ENCODE results near the gene EFHD2. TPM values are rescaled to one million over a fixed set of nuclear protein-coding genes. Genes with fewer than 3 reads are reported as not detected.

The EFHD2 gene
- total and polyA plus RNA-seq, 2 of the 8 experiments (the other 6 are each of a cell fraction or from before 2014, with no cell fraction given) = 24.4 to 25.1 TPM

DNA sequence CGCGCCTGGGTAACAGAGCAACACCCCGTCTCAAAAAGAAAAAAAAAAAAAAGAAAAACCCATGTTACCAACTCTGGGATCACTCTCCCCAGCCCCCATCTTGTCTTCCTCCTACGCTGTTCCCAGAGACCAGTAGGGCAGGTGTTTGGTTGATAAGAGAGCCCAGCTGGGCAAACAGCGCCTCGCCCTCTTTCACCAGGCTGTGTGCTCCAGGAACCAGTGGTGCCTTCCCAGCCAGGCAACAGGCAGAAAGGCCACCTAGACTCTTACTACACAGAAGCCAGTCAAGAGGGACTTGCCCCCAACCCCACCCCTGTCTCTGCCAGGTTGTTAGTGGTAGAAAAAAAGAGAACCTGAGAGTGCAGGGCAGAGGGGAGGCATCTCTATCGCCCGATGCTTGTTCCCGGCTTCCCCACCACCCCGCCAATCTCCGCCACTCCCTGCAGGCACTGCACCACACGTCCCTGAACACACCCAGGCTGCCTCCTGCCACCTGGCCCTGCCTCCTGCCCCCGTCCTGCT lies 14.5 kb downstream of the EFHD2 start:
- CTCF ChIA-PET (ENCODE audit: partially characterized antibody) = interaction anchor here (1.0 to 16.9 kb wide), 5 partner anchors 23 to 120 kb away, joined by 3 to 170 read pairs (median 3); no protein-coding TSS in a partner anchor
- H3K9me3 ChIP-seq (ENCODE audit: insufficient read depth in 2 of 2, low read depth in 1 of 2, low read length in 1 of 2) = no peaks in the 10 kb centered on the region
- TF ChIP-seq JUN (IDR thresholded peaks at IDR 0.05; ENCODE audit: low read depth, low read length) (no peak), RNF2 (IDR thresholded peaks at IDR 0.05; ENCODE audit: borderline replicate concordance, low read depth, low read length, missing control alignments, poor library complexity, severe bottlenecking) (no peak), SP1 (IDR thresholded peaks at IDR 0.05; ENCODE audit: low read depth, low read length) (no peak), BRCA1 (IDR thresholded peaks at IDR 0.05; ENCODE audit: low read depth, low read length) (no peak), CTBP2 (IDR thresholded peaks at IDR 0.05; ENCODE audit: borderline replicate concordance, insufficient read depth, insufficient read length, low read length) (no peak), POU5F1 (IDR thresholded peaks at IDR 0.05; ENCODE audit: low read depth, low read length) (no peak), TAF7 (optimal IDR thresholded peaks at IDR 0.05; ENCODE audit: borderline replicate concordance, low read depth, low read length) (no peak), TCF12 (IDR thresholded peaks at IDR 0.05; ENCODE audit: low read depth, low read length) (no peak), POLR2A (IDR thresholded peaks at IDR 0.05; ENCODE audit: control extremely low read depth in 1 of 2, low read depth in 2 of 2, low read length in 2 of 2) (no peak), CBX5 (IDR thresholded peaks at IDR 0.05; ENCODE audit: low read depth, low read length) (no peak), POLR2AphosphoS5 (IDR thresholded peaks at IDR 0.05; ENCODE audit: low read depth, low read length) (no peak), CHD2 (IDR thresholded peaks at IDR 0.05; ENCODE audit: low read length) (no peak), MAFK (IDR thresholded peaks at IDR 0.05; ENCODE audit: low read depth, low read length) (no peak)
- TF ChIP-seq, protein P1, sequence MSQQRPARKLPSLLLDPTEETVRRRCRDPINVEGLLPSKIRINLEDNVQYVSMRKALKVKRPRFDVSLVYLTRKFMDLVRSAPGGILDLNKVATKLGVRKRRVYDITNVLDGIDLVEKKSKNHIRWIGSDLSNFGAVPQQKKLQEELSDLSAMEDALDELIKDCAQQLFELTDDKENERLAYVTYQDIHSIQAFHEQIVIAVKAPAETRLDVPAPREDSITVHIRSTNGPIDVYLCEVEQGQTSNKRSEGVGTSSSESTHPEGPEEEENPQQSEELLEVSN (IDR thresholded peaks at IDR 0.05) = no peak

More for the DNA sequence above, 14.5 kb downstream of the EFHD2 start:
- Histone ChIP-seq H4K5ac (ENCODE audit: insufficient read length, low read depth, low read length) (no peak overlapping the region), H3K4me1 (replicated peaks in 1 of 4; ENCODE audit: control insufficient read depth in 3 of 4, insufficient read depth in 4 of 4, low read length in 3 of 4) (peaks cover 0 to 7% (median 3%) of the 10 kb centered on the region in 4 experiments; a peak in 3 of 7 replicates), H2BK5ac (ENCODE audit: low read depth, low read length) (no peak overlapping the region), H3K79me1 (ENCODE audit: low read depth, low read length) (no peaks in the 10 kb centered on the region), H3K18ac (ENCODE audit: extremely low read depth, low read length) (no peak overlapping the region), H2BK20ac (ENCODE audit: low read length) (no peak overlapping the region), H3K36me3 (ENCODE audit: control insufficient read depth in 2 of 4, insufficient read depth in 4 of 4, low read length in 3 of 4) (no peaks in the 10 kb centered on the region; a peak in 2 of 8 replicates), H3K4me2 (ENCODE audit: insufficient read depth in 1 of 2, low read depth in 2 of 2, low read length in 2 of 2) (no peak overlapping the region), H3K23me2 (ENCODE audit: low read depth, low read length) (no peaks in the 10 kb centered on the region), H3K79me2 (ENCODE audit: control insufficient read depth in 1 of 2, insufficient read depth in 2 of 2, low read length in 2 of 2) (no peaks in the 10 kb centered on the region), H3K56ac (replicated peaks; ENCODE audit: insufficient read length, low read depth, low read length) (no peak overlapping the region), H2BK15ac (ENCODE audit: low read length) (no peak overlapping the region), H3K27me3 (replicated peaks in 1 of 4; ENCODE audit: control insufficient read depth in 3 of 4, extremely low read depth in 1 of 4, insufficient read depth in 3 of 4, low read length in 3 of 4) (no peaks in the 10 kb centered on the region), H2AK5ac (ENCODE audit: low read depth, low read length) (no peak overlapping the region), H4K91ac (replicated peaks; ENCODE audit: insufficient read length, low read length) (no peak overlapping the region), H2BK120ac (replicated peaks; ENCODE audit: low read depth, low read length) (no peak overlapping the region), H4K8ac (ENCODE audit: extremely low read depth, insufficient read depth, low read length) (no peak overlapping the region), H3K4me3 (ENCODE audit: extremely low read depth in 1 of 4, insufficient read depth in 2 of 4, low read depth in 3 of 4, low read length in 4 of 4) (no peak overlapping the region), H3K27ac (ENCODE audit: low read depth, low read length) (no peak overlapping the region), H3K23ac (ENCODE audit: insufficient read length) (no peak overlapping the region), H3K4ac (replicated peaks; ENCODE audit: insufficient read length, low read depth, low read length) (no peak overlapping the region), H3K14ac (ENCODE audit: insufficient read length) (no peak overlapping the region), H4K20me1 (replicated peaks in 1 of 2; ENCODE audit: control insufficient read depth in 1 of 2, insufficient read depth in 2 of 2, low read length in 2 of 2) (peaks cover 3 to 5% of the 10 kb centered on the region in 2 experiments), H2AFZ (ENCODE audit: low read length) (no peak overlapping the region), H2BK12ac (ENCODE audit: low read depth, low read length) (no peak overlapping the region), H3K9ac (replicated peaks in 1 of 4; ENCODE audit: extremely low read depth in 1 of 4, low read depth in 3 of 4, low read length in 3 of 4) (no peak overlapping the region)
- POLR2A ChIA-PET (ENCODE audit: partially characterized antibody) = interaction anchor here (0.7 to 1.9 kb wide), 2 partner anchors 12 to 41 kb away, joined by 3 to 5 read pairs; no protein-coding TSS in a partner anchor
- 86% methylated on average over 10 of the region's 13 CpGs; no CpG with 5 or more reads in 1 of the 2 experiments for WGBS, 2 experiments (ENCODE audit: extremely low coverage in 1 of 2, insufficient coverage in 1 of 2, insufficient read length in 1 of 2, insufficient replicate concordance in 2 of 2, low coverage in 1 of 2, low lambda C conversion rate in 2 of 2, missing lambda C conversion rate in 1 of 2)
- no peak for FAIRE-seq
- no peak for DNase-seq (ENCODE audit: low read depth in 1 of 2, low spot score in 2 of 2)

Measured in H1 (cell line).